ENCODE data around the gene WFIKKN2.
"Not testable (repeated sequence)": the region's sequence is repeated elsewhere in the genome, so short reads cannot be mapped to it uniquely, and the experiment has no call there.

The WFIKKN2 gene

DNA sequence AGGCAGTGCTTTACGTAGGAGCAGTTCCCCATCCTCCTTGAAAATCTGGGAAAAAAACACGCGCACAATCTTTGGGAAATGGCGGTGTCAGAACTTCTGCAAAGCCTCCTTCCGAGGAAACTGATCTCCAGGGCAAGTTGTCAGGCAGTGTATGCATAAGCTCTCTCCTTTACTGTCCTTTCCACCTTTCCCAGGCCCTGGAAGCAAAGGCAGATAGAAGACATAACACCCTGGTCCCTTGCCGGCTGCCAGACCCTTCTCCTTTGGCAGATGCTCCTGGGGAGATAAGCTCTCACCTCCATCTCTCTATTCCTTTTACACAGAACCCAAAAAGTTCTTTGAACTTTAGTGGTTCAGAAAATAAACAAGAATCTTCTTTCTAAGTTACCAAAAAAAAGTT, 18.4 kb downstream of the WFIKKN2 start:
- in situ Hi-C loops (cut with HindIII; ENCODE audit: low sequenced_read_pairs): no loop called here
- TF ChIP-seq, protein P1, sequence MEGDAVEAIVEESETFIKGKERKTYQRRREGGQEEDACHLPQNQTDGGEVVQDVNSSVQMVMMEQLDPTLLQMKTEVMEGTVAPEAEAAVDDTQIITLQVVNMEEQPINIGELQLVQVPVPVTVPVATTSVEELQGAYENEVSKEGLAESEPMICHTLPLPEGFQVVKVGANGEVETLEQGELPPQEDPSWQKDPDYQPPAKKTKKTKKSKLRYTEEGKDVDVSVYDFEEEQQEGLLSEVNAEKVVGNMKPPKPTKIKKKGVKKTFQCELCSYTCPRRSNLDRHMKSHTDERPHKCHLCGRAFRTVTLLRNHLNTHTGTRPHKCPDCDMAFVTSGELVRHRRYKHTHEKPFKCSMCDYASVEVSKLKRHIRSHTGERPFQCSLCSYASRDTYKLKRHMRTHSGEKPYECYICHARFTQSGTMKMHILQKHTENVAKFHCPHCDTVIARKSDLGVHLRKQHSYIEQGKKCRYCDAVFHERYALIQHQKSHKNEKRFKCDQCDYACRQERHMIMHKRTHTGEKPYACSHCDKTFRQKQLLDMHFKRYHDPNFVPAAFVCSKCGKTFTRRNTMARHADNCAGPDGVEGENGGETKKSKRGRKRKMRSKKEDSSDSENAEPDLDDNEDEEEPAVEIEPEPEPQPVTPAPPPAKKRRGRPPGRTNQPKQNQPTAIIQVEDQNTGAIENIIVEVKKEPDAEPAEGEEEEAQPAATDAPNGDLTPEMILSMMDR (IDR thresholded peaks at IDR 0.05; ENCODE audit: low read depth, low read length, missing control alignments): no peak
- no peak for DNase-seq (ENCODE audit: low read depth)
- H3K4me3 ChIP-seq (ENCODE audit: low read depth, low read length): no peak overlapping the region

DNA sequence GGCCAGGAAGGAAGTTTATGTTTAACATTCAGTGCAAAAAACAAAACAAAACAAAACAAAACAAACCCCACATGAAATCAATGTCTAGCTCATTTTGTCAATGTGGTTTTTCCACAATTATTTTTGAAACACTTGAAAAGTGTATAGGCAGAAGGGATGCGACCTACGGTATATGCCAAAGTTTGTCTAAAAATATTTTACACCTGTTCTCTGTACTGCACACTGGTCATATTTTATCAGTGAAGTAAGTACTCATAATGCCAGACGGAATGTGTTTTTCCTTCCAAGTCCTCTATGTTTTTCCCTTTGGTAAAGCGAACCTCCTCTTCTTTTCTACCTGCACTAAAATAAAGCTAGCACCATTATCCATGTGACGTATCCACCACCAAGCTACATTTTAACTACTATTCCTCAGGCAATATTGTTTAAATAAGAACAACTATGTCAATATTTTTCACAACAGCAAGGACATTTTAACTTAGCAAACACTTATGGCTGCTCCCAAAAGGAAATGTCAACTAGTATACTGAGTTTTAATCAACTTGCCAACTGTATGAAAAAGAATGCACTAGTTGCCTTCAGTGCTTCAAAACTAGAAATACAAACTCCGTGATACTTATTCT, 20.4 kb downstream of the WFIKKN2 start:
- in situ Hi-C loops (cut with HindIII; ENCODE audit: low sequenced_read_pairs): no loop called here

DNA sequence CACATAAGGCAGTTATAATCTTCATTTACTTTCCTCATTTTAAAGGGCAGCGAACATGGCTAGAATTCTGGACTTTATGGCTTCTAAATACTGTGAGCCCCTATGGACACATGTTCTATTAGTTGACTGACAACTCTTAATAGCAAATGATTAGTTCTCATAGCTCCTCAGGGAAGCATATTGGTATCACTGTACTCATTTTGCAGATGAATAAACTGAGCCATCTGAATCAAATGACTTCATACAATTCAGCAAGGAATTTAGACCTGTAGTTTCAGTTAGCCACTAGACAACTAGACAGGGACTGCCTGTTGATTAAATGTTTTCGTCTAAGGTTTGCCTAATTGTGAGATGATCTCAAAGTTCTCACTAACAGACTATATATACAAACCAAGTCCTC, 21.0 kb downstream of the WFIKKN2 start:
- H3K4me3 ChIP-seq (ENCODE audit: low read depth, low read length): no peak overlapping the region
- DNase-seq (ENCODE audit: low read depth): no peak
- TF ChIP-seq, protein P1 (IDR thresholded peaks at IDR 0.05; ENCODE audit: low read depth, low read length, missing control alignments): no peak
- in situ Hi-C loops (cut with HindIII; ENCODE audit: low sequenced_read_pairs): no loop called here

More for the DNA sequence above, 20.4 kb downstream of the WFIKKN2 start:
- H3K4me3 ChIP-seq (ENCODE audit: low read depth, low read length): no peak overlapping the region
- TF ChIP-seq, protein P1 (IDR thresholded peaks at IDR 0.05; ENCODE audit: low read depth, low read length, missing control alignments): no peak
- DNase-seq (ENCODE audit: low read depth): no peak

DNA sequence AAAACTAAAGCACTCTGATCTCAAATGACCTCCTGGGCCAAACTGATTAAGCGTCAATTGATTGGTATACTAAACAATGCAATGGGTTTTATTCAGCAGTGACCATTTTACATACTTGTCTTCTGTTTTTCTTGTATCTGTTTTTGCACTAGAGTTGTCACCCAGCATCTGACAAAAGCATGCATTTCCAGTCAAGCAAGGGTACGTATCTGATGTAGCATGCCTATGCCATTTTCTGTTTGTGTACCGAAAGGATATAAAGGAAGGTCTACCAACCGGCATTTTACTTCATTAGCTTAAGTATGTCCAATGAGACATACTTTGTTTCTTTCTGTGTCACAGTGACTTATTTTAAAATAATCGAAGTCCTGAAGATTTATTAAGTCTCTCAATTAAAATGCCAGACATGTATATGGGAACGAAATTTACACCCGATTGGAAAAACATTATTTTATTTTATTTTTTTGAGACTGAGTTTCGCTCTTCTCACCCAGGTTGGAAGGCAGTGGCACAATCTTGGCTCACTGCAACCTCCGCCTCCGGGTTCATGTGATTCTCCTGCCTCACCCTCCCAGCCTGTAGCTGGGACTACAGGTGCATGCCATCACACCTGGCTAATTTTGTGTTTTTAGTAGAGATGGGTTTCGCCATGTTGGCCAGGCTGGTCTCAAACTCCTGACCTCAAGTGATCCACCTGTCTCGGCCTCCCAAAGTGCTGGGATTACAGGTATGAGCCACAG, 23.3 kb downstream of the WFIKKN2 start:
- no peak overlapping the region for H3K4me3 ChIP-seq (ENCODE audit: low read depth, low read length)
- TF ChIP-seq, protein P1 (IDR thresholded peaks at IDR 0.05; ENCODE audit: low read depth, low read length, missing control alignments): no peak
- in situ Hi-C loops (cut with HindIII; ENCODE audit: low sequenced_read_pairs): no loop called here
- no peak for DNase-seq (ENCODE audit: low read depth)

DNA sequence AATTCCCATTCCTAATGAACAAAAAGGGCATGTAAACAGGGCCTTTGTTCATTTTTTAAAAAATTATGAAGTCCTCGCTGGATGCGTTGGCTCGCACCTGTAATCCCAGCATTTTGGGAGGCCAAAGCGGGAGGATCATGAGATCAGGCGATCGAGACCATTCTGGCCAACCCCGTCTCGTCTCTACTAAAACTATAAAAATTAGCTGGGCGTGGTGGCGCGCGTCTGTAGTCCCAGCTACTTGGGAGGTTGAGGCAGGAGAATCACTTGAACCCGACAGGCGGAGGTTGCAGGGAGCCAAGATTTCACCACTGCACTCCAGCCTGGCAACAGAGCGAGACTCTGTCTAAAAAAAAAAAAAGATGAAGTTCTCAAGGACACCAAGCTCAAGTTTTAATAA, 24.3 kb downstream of the WFIKKN2 start:
- in situ Hi-C loops (cut with HindIII; ENCODE audit: low sequenced_read_pairs); DNase-seq (ENCODE audit: low read depth): not testable (repeated sequence)

DNA sequence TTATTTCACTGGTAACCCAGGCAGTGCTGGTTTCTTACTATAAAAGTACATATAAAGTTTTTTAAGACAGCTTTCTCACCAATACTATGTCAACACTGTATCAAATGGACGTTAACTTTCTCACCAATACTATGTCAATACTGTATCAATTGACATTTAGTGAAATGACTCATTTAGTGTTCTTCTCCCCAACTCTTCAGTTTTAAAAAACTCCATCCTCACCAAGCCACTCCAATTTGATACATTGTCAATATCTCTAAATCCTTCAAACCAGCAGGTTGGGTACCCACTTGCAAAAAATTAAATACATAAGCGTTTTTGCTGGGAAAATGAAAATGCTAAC, 25.9 kb downstream of the WFIKKN2 start:
- in situ Hi-C loops (cut with HindIII; ENCODE audit: low sequenced_read_pairs): no loop called here
- DNase-seq (ENCODE audit: low read depth): no peak
- TF ChIP-seq, protein P1 (IDR thresholded peaks at IDR 0.05; ENCODE audit: low read depth, low read length, missing control alignments): no peak
- H3K4me3 ChIP-seq (ENCODE audit: low read depth, low read length): no peak overlapping the region

More for the DNA sequence above, 24.3 kb downstream of the WFIKKN2 start:
- H3K4me3 ChIP-seq (ENCODE audit: low read depth, low read length): not testable (repeated sequence)

DNA sequence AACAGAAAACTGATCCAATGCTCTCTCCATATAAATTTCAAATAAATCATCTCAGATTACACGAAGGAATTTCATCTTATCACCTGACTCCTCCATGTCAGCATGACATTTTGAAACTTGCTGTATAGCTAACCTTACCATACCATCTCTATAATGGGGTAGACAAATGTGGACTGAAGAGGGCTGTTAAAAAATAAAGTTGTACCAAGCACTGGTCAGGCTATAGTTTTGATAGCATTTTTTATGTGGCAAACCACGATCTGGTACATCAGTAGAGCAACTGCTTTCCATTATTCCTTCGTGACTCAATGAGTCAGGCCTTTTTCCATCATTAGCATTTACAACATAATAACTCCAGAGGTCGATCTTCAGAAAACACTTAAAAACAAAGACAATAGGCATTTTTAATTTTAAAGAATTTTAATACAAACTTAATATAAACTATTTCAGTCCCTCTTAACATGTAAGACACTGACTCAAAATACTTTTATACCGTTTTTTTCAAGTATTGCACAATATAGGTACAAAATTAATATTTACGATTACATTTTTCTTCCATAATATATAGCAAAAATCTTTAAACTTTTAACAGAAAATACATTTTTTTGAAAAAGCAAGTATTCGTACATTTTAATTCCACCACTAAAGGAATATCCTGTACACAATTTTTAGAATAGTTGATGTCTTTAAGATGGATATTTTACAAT, 26.6 kb downstream of the WFIKKN2 start:
- no peak overlapping the region for H3K4me3 ChIP-seq (ENCODE audit: low read depth, low read length)
- in situ Hi-C loops (cut with HindIII; ENCODE audit: low sequenced_read_pairs): no loop called here
- TF ChIP-seq, protein P1 (IDR thresholded peaks at IDR 0.05; ENCODE audit: low read depth, low read length, missing control alignments): no peak
- DNase-seq (ENCODE audit: low read depth): no peak
